ENCODE measurements around the gene MFSD12. TPM values are rescaled to one million over a fixed set of nuclear protein-coding genes. Genes with fewer than 3 reads are reported as not detected.

The MFSD12 gene
- total and polyA plus RNA-seq, 8 donors, result 32.2 to 90.2 (median 46.7) TPM

- Histone ChIP-seq H3K36me3 (peaks cover 0 to 6% of the 10 kb centered on the region in 2 donors), H3K27ac (no peak overlapping the region), H3K4me3 (peak overlapping the region; percentile 40 to 50), H3K4me1 (peaks cover 3 to 57% of the 10 kb centered on the region in 2 donors), H3K27me3 (peaks cover 0 to 46% of the 10 kb centered on the region in 2 donors), H3K9me3 (no peaks in the 10 kb centered on the region)
- ATAC-seq (no peak), DNase-seq (no peak)
- no peak for TF ChIP-seq CTCF (IDR thresholded peaks at IDR 0.05)
- intact Hi-C loops (cut with DNase I), result no loop called here
Observed at GRCh38 chr19:3605770-3606169, 48.4 kb upstream of the MFSD12 start.

- ATAC-seq (no peak), DNase-seq (no peak)
- Histone ChIP-seq H3K27ac (no peak overlapping the region), H3K9me3 (no peaks in the 10 kb centered on the region), H3K27me3 (peaks cover 0 to 46% of the 10 kb centered on the region in 2 donors), H3K4me1 (peaks cover 3 to 57% of the 10 kb centered on the region in 2 donors), H3K36me3 (peaks cover 0 to 3% of the 10 kb centered on the region in 2 donors), H3K4me3 (peak overlapping the region in 1 of 2 donors; percentile 50)
- intact Hi-C loops (cut with DNase I), result no loop called here
- no peak for TF ChIP-seq CTCF (IDR thresholded peaks at IDR 0.05)
Observed at GRCh38 chr19:3605361-3605760, 48.0 kb upstream of the MFSD12 start.

- intact Hi-C loops (cut with DNase I), result no loop called here
- no peaks in the 10 kb centered on the region for H3K9me3 ChIP-seq
- peak overlapping the region in 1 of 2 donors; percentile 50 for H3K4me3 ChIP-seq
- H3K27ac ChIP-seq, result no peak overlapping the region
- H3K4me1 ChIP-seq, result peaks cover 3 to 57% of the 10 kb centered on the region in 2 donors
- TF ChIP-seq CTCF (IDR thresholded peaks at IDR 0.05), result no peak
- no peaks in the 10 kb centered on the region for H3K36me3 ChIP-seq
- DNase-seq (no peak), ATAC-seq (no peak)
- peaks cover 0 to 46% of the 10 kb centered on the region in 2 donors for H3K27me3 ChIP-seq
Observed at GRCh38 chr19:3604987-3605343, 47.6 kb upstream of the MFSD12 start.

- ATAC-seq (no peak), DNase-seq (peak in 1 of 4 donors; percentile 53)
- peaks cover 3 to 54% of the 10 kb centered on the region in 2 donors for H3K4me1 ChIP-seq
- no peaks in the 10 kb centered on the region for H3K9me3 ChIP-seq
- peaks cover 0 to 46% of the 10 kb centered on the region in 2 donors for H3K27me3 ChIP-seq
- no peaks in the 10 kb centered on the region for H3K36me3 ChIP-seq
- intact Hi-C loops (cut with DNase I), result no loop called here
- H3K27ac ChIP-seq, result no peak overlapping the region
- TF ChIP-seq CTCF (IDR thresholded peaks at IDR 0.05), result no peak
- peak overlapping the region in 1 of 2 donors; percentile 50 for H3K4me3 ChIP-seq
Observed at GRCh38 chr19:3604227-3604986, 47.0 kb upstream of the MFSD12 start.

- Histone ChIP-seq H3K36me3 (no peaks in the 10 kb centered on the region), H3K27ac (no peak overlapping the region), H3K4me1 (peaks cover 3 to 42% of the 10 kb centered on the region in 2 donors), H3K9me3 (no peaks in the 10 kb centered on the region), H3K4me3 (no peak overlapping the region), H3K27me3 (peaks cover 0 to 42% of the 10 kb centered on the region in 2 donors)
- intact Hi-C loops (cut with DNase I), result no loop called here
- TF ChIP-seq CTCF (IDR thresholded peaks at IDR 0.05), result no peak
- ATAC-seq (no peak), DNase-seq (peak in 1 of 4 donors; percentile 52)
Observed at GRCh38 chr19:3603121-3603811, 45.9 kb upstream of the MFSD12 start.

All from left lung (tissue), 10 donors.